Upper lobe of right lung (tissue), 1 donor: ENCODE measurements around the gene MYO5B. TPM values are rescaled to one million over a fixed set of nuclear protein-coding genes. Genes with fewer than 3 reads are reported as not detected.
A peak's percentile ranks its signal among the peaks of the same experiment; 100 is the strongest.

Experiments used
- ATAC-seq: fragments of 200-7000 bp; cut with Tn5 transposase; one replicate; pipeline ENCODE4 v1.9.1; 2020; ENCODE audit warnings: mild to moderate bottlenecking, moderate library complexity
- DNase-seq: peaks from one replicate; pipeline ENCODE4 v3.0.0-alpha.2; 2020
- H3K27ac ChIP-seq: fragments of 200-600 bp; one replicate; pipeline ENCODE4 v1.8.0; 2022
- H3K27me3 ChIP-seq: fragments of 200-600 bp; one replicate; pipeline ENCODE4 v1.8.0; 2022; ENCODE audit warnings: mild to moderate bottlenecking
- H3K36me3 ChIP-seq: fragments of 200-600 bp; one replicate; pipeline ENCODE4 v1.8.0; 2022
- H3K4me1 ChIP-seq: fragments of 200-600 bp; one replicate; pipeline ENCODE4 v1.8.0; 2022
- H3K4me3 ChIP-seq: fragments of 200-600 bp; one replicate; pipeline ENCODE4 v1.8.0; 2022; ENCODE audit warnings: mild to moderate bottlenecking
- H3K9me3 ChIP-seq: fragments of 200-600 bp; one replicate; pipeline ENCODE4 v1.8.0; 2022
- CTCF ChIP-seq: fragments of 200-600 bp; IDR thresholded peaks from one replicate; pipeline ENCODE4 v1.8.0; 2022; ENCODE audit warnings: antibody characterized with exemption
- intact Hi-C: fragments of 100-400 bp; cut with DNase I; formaldehyde crosslinking; loops from one replicate; pipeline ENCODE4 v1.11.0; 2022
- total RNA-seq: library from RNA; stranded (reverse); fragmentation: NEBNext Ultra II Directional; extraction: Animal tissue kit (Norgen Biotek cat#: 25700); gene quantifications from one replicate; pipeline ENCODE4 v1.2.1, GENCODE V29; 2021
- donor health status: DM: no; HTN: yes; CAD: no; lungs with severe emphysema.

The MYO5B gene
- total RNA-seq, 1 donor from 2014 or later = 31.6 TPM

- ATAC-seq (peak; percentile 64), DNase-seq (peak; percentile 40)
- Histone ChIP-seq H3K4me1 (no peaks in the 10 kb centered on the region), H3K9me3 (no peaks in the 10 kb centered on the region), H3K4me3 (no peak overlapping the region), H3K27me3 (no peaks in the 10 kb centered on the region), H3K36me3 (no peaks in the 10 kb centered on the region), H3K27ac (peak overlapping the region; percentile 60)
- intact Hi-C loops = no loop called here
- no peak for TF ChIP-seq CTCF
Measured at GRCh38 chr18:49878567-49879270, 316.2 kb downstream of the MYO5B start.

GRCh38 chr18:49878015-49878414 is 316.9 kb downstream of the MYO5B start:
- Histone ChIP-seq H3K9me3 (no peaks in the 10 kb centered on the region), H3K27ac (peak overlapping the region; percentile 60), H3K4me1 (no peaks in the 10 kb centered on the region), H3K4me3 (no peak overlapping the region), H3K36me3 (no peaks in the 10 kb centered on the region), H3K27me3 (no peaks in the 10 kb centered on the region)
- TF ChIP-seq CTCF = no peak
- DNase-seq (no peak), ATAC-seq (peak; percentile 77)
- intact Hi-C loops = no loop called here

- ATAC-seq = no peak
- intact Hi-C loops = no loop called here
Measured at GRCh38 chr18:49876536-49876935, 318.4 kb downstream of the MYO5B start.

GRCh38 chr18:49875783-49876182 is 319.2 kb downstream of the MYO5B start:
- Histone ChIP-seq H3K27ac (no peak overlapping the region), H3K4me3 (no peak overlapping the region), H3K4me1 (no peaks in the 10 kb centered on the region), H3K27me3 (no peaks in the 10 kb centered on the region), H3K9me3 (no peaks in the 10 kb centered on the region), H3K36me3 (no peaks in the 10 kb centered on the region)
- DNase-seq = no peak
- no peak for TF ChIP-seq CTCF
- no peak for ATAC-seq
- intact Hi-C loops = no loop called here

More at GRCh38 chr18:49876536-49876935, 318.4 kb downstream of the MYO5B start:
- TF ChIP-seq CTCF = no peak
- Histone ChIP-seq H3K27me3 (no peaks in the 10 kb centered on the region), H3K36me3 (no peaks in the 10 kb centered on the region), H3K9me3 (no peaks in the 10 kb centered on the region), H3K4me3 (no peak overlapping the region), H3K4me1 (no peaks in the 10 kb centered on the region), H3K27ac (no peak overlapping the region)
- peak; percentile 2 for DNase-seq

GRCh38 chr18:49875155-49875554 is 319.8 kb downstream of the MYO5B start:
- no peak for TF ChIP-seq CTCF
- ATAC-seq = no peak
- intact Hi-C loops = no loop called here
- Histone ChIP-seq H3K27me3 (no peaks in the 10 kb centered on the region), H3K36me3 (no peaks in the 10 kb centered on the region), H3K4me1 (no peaks in the 10 kb centered on the region), H3K27ac (no peak overlapping the region), H3K9me3 (no peaks in the 10 kb centered on the region), H3K4me3 (no peak overlapping the region)
- peak; percentile 22 for DNase-seq
